GM23248 (cell line): ENCODE data around the gene MAGI1. TPM values are rescaled to one million over a fixed set of nuclear protein-coding genes. Genes with fewer than 3 reads are reported as not detected.
A peak's percentile ranks its signal among the peaks of the same experiment; 100 is the strongest.

Experiments used
- DNase-seq: peaks from one replicate; pipeline ENCODE4 v3.0.0-alpha.2; 2015
- H2AFZ ChIP-seq: fragments of 200-600 bp; sonication (generic); 2 replicates; pipeline ENCODE4 v1.6.1; 2016; ENCODE audit warnings: antibody characterized with exemption
- H3F3A ChIP-seq: fragments of 200-600 bp; sonication (generic); 2 replicates; pipeline ENCODE4 v1.6.1; 2016; ENCODE audit warnings: mild to moderate bottlenecking, antibody characterized with exemption, mixed run types; ENCODE audit not compliant: insufficient read depth
- H3K27ac ChIP-seq: fragments of 200-600 bp; sonication (generic); 2 replicates; pipeline ENCODE4 v1.5.1; 2016; ENCODE audit warnings: mild to moderate bottlenecking
- H3K27me3 ChIP-seq: fragments of 200-600 bp; sonication (generic); replicated peaks from 2 replicates; pipeline ENCODE4 v1.6.1; 2016; ENCODE audit warnings: mild to moderate bottlenecking; ENCODE audit not compliant: insufficient read depth
- H3K36me3 ChIP-seq: fragments of 200-600 bp; sonication (generic); 2 replicates; pipeline ENCODE4 v1.6.1; 2016; ENCODE audit warnings: low read depth, mild to moderate bottlenecking
- H3K4me1 ChIP-seq: fragments of 200-600 bp; sonication (generic); 2 replicates; pipeline ENCODE4 v1.6.1; 2016; ENCODE audit warnings: mild to moderate bottlenecking; ENCODE audit not compliant: insufficient read depth
- H3K4me2 ChIP-seq: fragments of 200-600 bp; sonication (generic); one replicate; pipeline ENCODE4 v1.6.1; 2016; ENCODE audit warnings: mild to moderate bottlenecking; ENCODE audit not compliant: unreplicated experiment
- H3K4me3 ChIP-seq: fragments of 200-600 bp; sonication (generic); 2 replicates; pipeline ENCODE4 v1.5.1; 2016; ENCODE audit warnings: mild to moderate bottlenecking
- H3K79me2 ChIP-seq: fragments of 200-600 bp; sonication (generic); 2 replicates; pipeline ENCODE4 v1.6.1; 2016; ENCODE audit warnings: mild to moderate bottlenecking; ENCODE audit not compliant: insufficient read depth
- H3K9ac ChIP-seq: fragments of 200-600 bp; sonication (generic); 2 replicates; pipeline ENCODE4 v1.6.1; 2016; ENCODE audit warnings: mild to moderate bottlenecking
- H3K9me2 ChIP-seq: fragments of 200-600 bp; sonication (generic); 2 replicates; pipeline ENCODE4 v1.6.1; 2016; ENCODE audit warnings: mixed run types, mild to moderate bottlenecking, moderate library complexity; ENCODE audit not compliant: insufficient read depth
- H3K9me3 ChIP-seq: fragments of 200-600 bp; sonication (generic); one replicate; pipeline ENCODE4 v1.6.1; 2017; ENCODE audit warnings: low read depth
- H4K20me1 ChIP-seq: fragments of 200-600 bp; sonication (generic); 2 replicates; pipeline ENCODE4 v1.6.0; 2016; ENCODE audit not compliant: insufficient read depth
- EZH2 ChIP-seq: fragments of 200-600 bp; sonication (generic); IDR thresholded peaks from 2 replicates; pipeline ENCODE4 v1.6.1; 2018; ENCODE audit warnings: antibody characterized with exemption, mild to moderate bottlenecking; ENCODE audit not compliant: insufficient read depth, poor library complexity, severe bottlenecking
- EZH2phosphoT487 ChIP-seq: fragments of 200-600 bp; sonication (generic); IDR thresholded peaks from 2 replicates; pipeline ENCODE4 v1.6.1; 2018; ENCODE audit warnings: antibody characterized with exemption, moderate library complexity, mild to moderate bottlenecking, low read depth; ENCODE audit not compliant: insufficient read depth
- WGBS, 2 experiments: methylation state at CpG; one replicate each; pipeline ENCODE4 v1.1.6; 2015 to 2017; ENCODE audit warnings: low lambda C conversion rate in 2 of 2, low coverage in 1 of 2; ENCODE audit errors: missing lambda C conversion rate in 2 of 2; 5-methylcytosine and 5-hydroxymethylcytosine counted together
- in situ Hi-C: fragments of 300-500 bp; cut with MboI; formaldehyde crosslinking; loops from 2 replicates; pipeline ENCODE4 v1.15.0; 2020
- polyA plus RNA-seq: library from polyadenylated mRNA; unstranded; fragments of >200 nt; fragmentation: Nextera tagmentation; extraction: Ambion mirVana; gene quantifications from 2 replicates; pipeline ENCODE4 v1.2.1, GENCODE V29; 2016
- total RNA-seq: library from RNA; depleted of rRNA; stranded (reverse); fragments of >200 nt; shearing (Covaris generic); gene quantifications from 2 replicates; pipeline ENCODE4 v1.2.3, GENCODE V29; 2014

MAGI1 gene
- total and polyA plus RNA-seq, 2 experiments from 2014 or later: 7.3 to 13.8 TPM

DNA sequence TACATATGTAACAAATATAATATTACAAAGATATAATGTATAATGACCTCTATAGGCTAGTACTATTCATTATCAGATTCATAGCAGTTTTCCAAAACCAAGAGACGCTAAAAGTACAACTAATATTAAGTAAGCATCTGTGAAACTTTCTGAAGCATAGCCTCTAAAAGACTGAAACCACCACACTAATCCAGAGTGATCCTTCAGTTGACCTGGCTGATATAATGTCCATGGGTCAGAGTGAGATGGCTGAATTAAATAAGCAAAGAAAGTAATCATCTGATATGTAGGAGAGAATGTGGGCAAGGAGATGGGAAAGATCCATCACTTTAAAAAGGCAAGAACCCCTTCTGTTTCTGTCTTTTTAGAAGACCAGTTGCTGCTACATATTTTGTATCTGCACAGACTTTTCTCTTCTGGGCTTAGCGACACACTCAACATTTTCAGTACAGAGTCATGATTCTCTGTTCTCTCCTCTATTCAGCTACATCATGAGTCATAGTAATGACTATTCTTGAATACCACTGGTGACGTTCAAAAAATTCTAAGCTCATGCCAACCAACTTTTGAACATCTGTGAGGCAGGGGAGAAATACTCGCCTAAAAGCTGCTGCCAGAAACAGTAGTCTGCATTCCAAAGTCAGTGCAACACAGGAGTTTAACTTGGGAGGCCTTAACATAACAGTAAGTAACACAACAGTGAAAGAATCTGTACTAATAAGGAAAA, 149.6 kb downstream of the MAGI1 start:
- no peaks in the 10 kb centered on the region for H3K27me3 ChIP-seq
- H3F3A ChIP-seq: peaks cover 49% of the 10 kb centered on the region
- peaks cover 89% of the 10 kb centered on the region for H3K79me2 ChIP-seq
- H3K4me1 ChIP-seq: peaks cover 40% of the 10 kb centered on the region
- peak; percentile 98 for DNase-seq
- H2AFZ ChIP-seq: peak overlapping the region; percentile 20; the same call in 1 of the 2 replicates
- peak overlapping the region; percentile 57 for H3K4me3 ChIP-seq
- TF ChIP-seq EZH2: no peak
- TF ChIP-seq EZH2phosphoT487: no peak
- no peaks in the 10 kb centered on the region for H3K36me3 ChIP-seq
- H4K20me1 ChIP-seq: no peaks in the 10 kb centered on the region
- peak overlapping the region; percentile 82 for H3K4me2 ChIP-seq
- 19 to 21% methylated on average over 4 of the region's 4 CpGs for WGBS, 2 experiments
- in situ Hi-C loops: no loop called here
- H3K9me3 ChIP-seq: no peaks in the 10 kb centered on the region
- no peaks in the 10 kb centered on the region for H3K9me2 ChIP-seq
- peak overlapping the region; percentile 87 for H3K27ac ChIP-seq
- H3K9ac ChIP-seq: peak overlapping the region; percentile 69

DNA sequence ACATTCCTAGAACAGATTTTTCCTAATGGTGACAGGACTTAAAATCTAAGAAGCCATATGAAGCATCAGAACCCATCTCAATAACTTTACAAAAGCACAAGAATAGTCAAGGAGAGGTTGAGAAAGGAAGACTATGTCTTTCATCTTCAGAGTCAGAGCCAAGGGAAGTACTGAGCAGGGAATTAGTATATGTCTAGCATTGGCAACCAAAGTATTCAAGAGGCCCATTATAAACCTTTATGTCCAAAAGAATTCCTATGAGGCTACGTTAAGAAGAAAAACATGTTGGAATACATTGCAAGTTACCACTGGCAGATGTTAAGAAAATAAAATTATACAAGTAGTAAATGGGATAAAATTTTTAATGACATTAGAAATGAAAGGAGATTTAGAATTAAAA, 150.5 kb downstream of the MAGI1 start:
- Histone ChIP-seq H3F3A (peaks cover 39% of the 10 kb centered on the region), H3K9ac (no peak overlapping the region), H3K27me3 (no peaks in the 10 kb centered on the region), H3K4me3 (peak overlapping the region; percentile 57; the same call in 1 of the 2 replicates), H3K9me2 (no peaks in the 10 kb centered on the region), H3K4me2 (peak overlapping the region; percentile 82), H3K27ac (peak overlapping the region; percentile 87), H2AFZ (no peak overlapping the region), H3K9me3 (no peaks in the 10 kb centered on the region), H3K36me3 (no peaks in the 10 kb centered on the region), H4K20me1 (no peaks in the 10 kb centered on the region), H3K79me2 (peaks cover 89% of the 10 kb centered on the region), H3K4me1 (peaks cover 30% of the 10 kb centered on the region)
- TF ChIP-seq EZH2phosphoT487 (no peak), EZH2 (no peak)
- in situ Hi-C loops: no loop called here
- peak; percentile 13 for DNase-seq
- WGBS, 2 experiments: 95 to 98% methylated on average over 1 of the region's 1 CpG

- H3K79me2 ChIP-seq: peaks cover 89% of the 10 kb centered on the region
- in situ Hi-C loops: no loop called here
- no peak for DNase-seq
- H4K20me1 ChIP-seq: no peaks in the 10 kb centered on the region
- no peak overlapping the region for H3K27ac ChIP-seq
- H2AFZ ChIP-seq: no peak overlapping the region
- no peak overlapping the region for H3K4me2 ChIP-seq
- H3F3A ChIP-seq: peaks cover 32% of the 10 kb centered on the region
- H3K4me1 ChIP-seq: peaks cover 30% of the 10 kb centered on the region
- H3K9me2 ChIP-seq: no peaks in the 10 kb centered on the region
- no peaks in the 10 kb centered on the region for H3K36me3 ChIP-seq
- 89 to 92% methylated on average over 5 of the region's 5 CpGs for WGBS, 2 experiments
- H3K27me3 ChIP-seq: no peaks in the 10 kb centered on the region
- H3K9ac ChIP-seq: no peak overlapping the region
- H3K4me3 ChIP-seq: no peak overlapping the region
- H3K9me3 ChIP-seq: no peaks in the 10 kb centered on the region
- no peak for TF ChIP-seq EZH2
- TF ChIP-seq EZH2phosphoT487: no peak
Measured at GRCh38 chr3:65886391-65886790, 152.3 kb downstream of the MAGI1 start.

DNA sequence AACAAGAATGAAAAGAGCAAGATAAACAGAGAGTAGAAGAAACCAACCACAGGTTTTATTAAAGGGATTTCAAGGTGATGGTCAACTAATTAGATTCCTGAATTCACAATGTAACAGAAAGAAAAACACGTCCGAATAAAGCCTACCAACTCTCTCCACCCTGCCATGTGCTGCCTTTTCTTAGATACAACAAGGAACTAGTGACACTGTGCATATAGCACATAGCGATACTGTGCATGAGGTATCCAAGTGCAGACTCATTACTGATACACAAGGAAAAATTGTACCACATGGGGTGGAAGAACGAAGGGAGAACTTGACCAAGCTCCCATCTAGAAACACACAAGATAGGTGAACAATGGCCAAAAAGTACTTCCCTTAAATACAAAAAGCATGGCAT, 154.6 kb downstream of the MAGI1 start:
- H3K79me2 ChIP-seq: peaks cover 93% of the 10 kb centered on the region

More for the DNA sequence above, 154.6 kb downstream of the MAGI1 start:
- 83 to 86% methylated on average over 4 of the region's 4 CpGs for WGBS, 2 experiments
- no peak for DNase-seq
- H3K9me2 ChIP-seq: no peaks in the 10 kb centered on the region
- H3K4me2 ChIP-seq: no peak overlapping the region
- H3K4me3 ChIP-seq: no peak overlapping the region
- no peaks in the 10 kb centered on the region for H4K20me1 ChIP-seq
- H3K9ac ChIP-seq: no peak overlapping the region
- H2AFZ ChIP-seq: no peak overlapping the region
- no peak overlapping the region for H3K27ac ChIP-seq
- no peaks in the 10 kb centered on the region for H3K9me3 ChIP-seq
- no peaks in the 10 kb centered on the region for H3K36me3 ChIP-seq
- H3K4me1 ChIP-seq: peaks cover 19% of the 10 kb centered on the region
- no peak for TF ChIP-seq EZH2phosphoT487
- TF ChIP-seq EZH2: no peak
- peaks cover 19% of the 10 kb centered on the region for H3F3A ChIP-seq
- in situ Hi-C loops: no loop called here
- H3K27me3 ChIP-seq: no peaks in the 10 kb centered on the region
